SK-N-SH treated with all-trans-retinoic acid at 6 μM for 48 hours (cell line): ENCODE measurements around the gene SMKR1.
"Not testable (repeated sequence)": the region's sequence is repeated elsewhere in the genome, so short reads cannot be mapped to it uniquely, and the experiment has no call there.

ENCODE experiments used
- ATAC-seq: fragments of 200-7000 bp; cut with Tn5 transposase; 3 replicates; pipeline ENCODE4 v1.9.1; 2020; ENCODE audit warnings: mild to moderate bottlenecking, moderate library complexity
- ARNTL ChIP-seq: fragments of 450-650 bp; formaldehyde crosslinking; IDR thresholded peaks from 2 replicates; pipeline ENCODE4 v1.5.0; 2020; ENCODE audit warnings: low read depth, mild to moderate bottlenecking, moderate library complexity, borderline replicate concordance
- BACH2 ChIP-seq: fragments of 250-450 bp; sonication (Bioruptor Pico); IDR thresholded peaks from 2 replicates; pipeline ENCODE4 v1.9.0; 2021; ENCODE audit warnings: mild to moderate bottlenecking, borderline replicate concordance
- CREB5 ChIP-seq: fragments of 250-450 bp; sonication (Bioruptor Pico); IDR thresholded peaks from 2 replicates; pipeline ENCODE4 v1.5.1; 2020; ENCODE audit warnings: low read depth, mild to moderate bottlenecking, moderate library complexity
- CSRNP3 ChIP-seq: fragments of 250-450 bp; sonication (Bioruptor Pico); IDR thresholded peaks from 2 replicates; pipeline ENCODE4 v1.5.1; 2021; ENCODE audit warnings: mild to moderate bottlenecking, moderate library complexity
- ESRRG ChIP-seq: fragments of 250-450 bp; sonication (Bioruptor Pico); IDR thresholded peaks from 2 replicates; pipeline ENCODE4 v1.6.1; 2021; ENCODE audit warnings: mild to moderate bottlenecking
- GLIS3 ChIP-seq: fragments of 250-450 bp; sonication (Bioruptor Pico); IDR thresholded peaks from 2 replicates; pipeline ENCODE4 v1.5.0; 2020; ENCODE audit warnings: mild to moderate bottlenecking, moderate library complexity
- ISL1 ChIP-seq: fragments of 250-450 bp; sonication (Bioruptor Pico); IDR thresholded peaks from 2 replicates; pipeline ENCODE4 v2.1.2; 2022; ENCODE audit warnings: mild to moderate bottlenecking, moderate library complexity
- PATZ1 ChIP-seq: fragments of 250-450 bp; sonication (Bioruptor Pico); IDR thresholded peaks from 2 replicates; pipeline ENCODE4 v1.8.0; 2020; ENCODE audit warnings: mild to moderate bottlenecking, moderate library complexity, borderline replicate concordance
- POU6F1 ChIP-seq: fragments of 250-450 bp; sonication (Bioruptor Pico); IDR thresholded peaks from 2 replicates; pipeline ENCODE4 v1.8.0; 2021; ENCODE audit warnings: low read depth, mild to moderate bottlenecking, moderate library complexity, borderline replicate concordance
- TOX ChIP-seq: fragments of 250-450 bp; sonication (Bioruptor Pico); IDR thresholded peaks from 2 replicates; pipeline ENCODE4 v1.8.0; 2021; ENCODE audit warnings: mild to moderate bottlenecking, moderate library complexity, borderline replicate concordance
- TSHZ2 ChIP-seq: fragments of 250-450 bp; sonication (Bioruptor Pico); IDR thresholded peaks from 2 replicates; pipeline ENCODE4 v1.5.0; 2020; ENCODE audit warnings: mild to moderate bottlenecking, moderate library complexity
- ZC3H10 ChIP-seq: fragments of 250-450 bp; sonication (Bioruptor Pico); IDR thresholded peaks from 2 replicates; pipeline ENCODE4 v1.5.1; 2021; ENCODE audit warnings: mild to moderate bottlenecking, moderate library complexity
- ZFP3 ChIP-seq: fragments of 250-450 bp; sonication (Bioruptor Pico); IDR thresholded peaks from 2 replicates; pipeline ENCODE4 v1.5.0; 2020; ENCODE audit warnings: mild to moderate bottlenecking, moderate library complexity
- ZNF8 ChIP-seq: fragments of 450-650 bp; formaldehyde crosslinking; IDR thresholded peaks from 2 replicates; pipeline ENCODE4 v1.5.0; 2020; ENCODE audit warnings: mild to moderate bottlenecking, moderate library complexity

SMKR1 gene

DNA sequence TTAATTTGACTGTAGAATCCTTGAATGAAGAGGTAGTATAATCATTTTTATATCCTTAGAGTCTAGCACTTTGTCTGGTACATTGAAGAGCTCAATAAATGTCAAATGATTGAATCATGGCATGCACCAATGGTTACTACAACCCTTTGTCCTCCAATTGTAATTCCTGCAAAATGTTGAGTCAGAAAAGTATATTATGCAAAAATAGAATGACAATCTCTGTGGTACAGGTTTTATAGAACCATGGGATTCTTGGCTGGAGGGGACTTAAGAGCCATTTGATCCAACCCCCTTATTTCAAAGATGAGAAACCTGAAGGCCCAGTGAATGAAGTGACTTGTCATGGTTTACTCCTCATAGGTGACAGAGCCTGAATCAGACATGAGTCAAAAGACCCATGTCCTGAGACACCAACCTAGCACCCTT is 30.9 kb upstream of the SMKR1 start (continued):
- TF ChIP-seq TSHZ2 (CRISPR knock-in tag) = no peak
- no peak for TF ChIP-seq ISL1 (CRISPR knock-in tag)
- no peak for TF ChIP-seq ZFP3 (CRISPR knock-in tag)
- no peak for TF ChIP-seq ARNTL (CRISPR knock-in tag)
- TF ChIP-seq GLIS3 (CRISPR knock-in tag) = no peak
- TF ChIP-seq CSRNP3 (CRISPR knock-in tag) = no peak
- TF ChIP-seq POU6F1 = no peak

DNA sequence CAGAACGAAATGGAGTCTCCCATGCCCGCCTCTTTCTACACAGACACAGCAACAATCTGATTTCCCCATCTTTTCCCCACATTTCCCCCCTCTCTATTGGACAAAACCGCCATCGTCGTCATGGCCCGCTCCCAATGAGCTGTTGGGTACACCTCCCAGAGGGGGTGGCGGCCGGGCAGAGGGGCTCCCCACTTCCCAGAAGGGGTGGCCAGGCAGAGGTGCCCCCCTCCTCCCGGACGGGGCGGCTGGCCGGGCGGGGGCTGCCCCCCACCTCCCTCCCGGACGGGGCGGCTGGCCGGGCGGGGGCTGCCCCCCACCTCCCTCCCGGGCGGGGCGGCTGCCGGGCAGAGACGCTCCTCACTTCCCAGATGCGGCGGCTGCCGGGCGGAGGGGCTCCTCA is 26.4 kb upstream of the SMKR1 start:
- ATAC-seq = not testable (repeated sequence)

- not testable (repeated sequence) for ATAC-seq
These were observed 25.9 kb upstream of the SMKR1 start for GRCh38 chr7:129476398-129476797.

DNA sequence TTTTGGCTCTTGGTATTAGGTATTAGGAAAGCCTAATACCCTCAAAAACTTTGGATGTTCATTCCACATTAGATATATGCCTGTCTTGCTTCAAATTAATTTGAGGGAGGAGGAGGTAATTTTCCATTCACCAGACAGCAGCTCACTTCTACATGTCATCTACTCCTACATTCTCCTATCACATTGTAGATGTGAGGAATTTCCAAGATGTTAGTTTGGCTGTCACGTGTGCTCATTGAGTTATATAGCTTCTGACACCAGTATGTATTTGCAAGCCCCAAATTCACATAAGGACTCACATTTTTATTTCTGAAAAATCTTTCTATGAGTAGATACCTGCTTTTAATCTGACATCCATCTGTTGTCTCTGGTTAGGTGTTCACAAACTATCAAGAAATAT is 22.5 kb upstream of the SMKR1 start:
- no peak for ATAC-seq
- TF ChIP-seq ZFP3 (CRISPR knock-in tag) (no peak), ZC3H10 (CRISPR knock-in tag) (no peak), CREB5 (CRISPR knock-in tag) (no peak), ISL1 (CRISPR knock-in tag) (no peak), TOX (CRISPR knock-in tag) (no peak), BACH2 (CRISPR knock-in tag) (no peak), ESRRG (CRISPR knock-in tag) (no peak), PATZ1 (CRISPR knock-in tag) (no peak)

DNA sequence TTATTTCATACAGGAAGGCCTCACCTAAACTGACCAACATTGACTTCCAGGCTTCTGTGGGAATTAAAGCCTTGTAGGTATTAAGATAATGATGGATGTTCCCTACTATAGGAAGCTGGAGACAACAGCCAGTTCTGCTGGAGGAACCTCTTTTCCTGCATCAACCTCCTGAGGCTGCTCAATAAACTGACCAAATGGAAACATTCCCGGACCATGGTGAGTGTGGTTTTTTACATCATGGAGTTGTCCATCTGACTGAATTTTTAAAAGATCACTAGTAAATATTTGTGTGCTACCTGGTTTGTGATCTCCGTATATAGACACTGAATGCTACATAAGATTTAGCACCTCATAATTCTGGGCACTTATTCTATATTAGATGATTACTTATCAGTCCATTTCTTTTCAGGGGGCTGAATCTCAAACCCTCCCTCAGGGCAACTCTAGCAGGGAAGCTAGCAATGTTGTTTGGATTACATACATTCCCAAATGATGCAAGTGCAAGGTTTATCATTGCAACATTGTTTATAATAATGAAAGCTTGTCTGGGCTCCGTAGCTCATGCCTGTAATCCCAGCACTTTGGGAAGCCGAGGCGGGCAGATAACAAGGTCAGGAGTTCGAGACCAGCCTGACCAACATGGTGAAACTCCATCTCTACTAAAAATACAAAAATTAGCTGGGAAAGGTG is 21.5 kb upstream of the SMKR1 start:
- TF ChIP-seq ZNF8 (CRISPR knock-in tag) = no peak
- TF ChIP-seq, all 23 proteins: peak for 0
- ATAC-seq = no peak

DNA sequence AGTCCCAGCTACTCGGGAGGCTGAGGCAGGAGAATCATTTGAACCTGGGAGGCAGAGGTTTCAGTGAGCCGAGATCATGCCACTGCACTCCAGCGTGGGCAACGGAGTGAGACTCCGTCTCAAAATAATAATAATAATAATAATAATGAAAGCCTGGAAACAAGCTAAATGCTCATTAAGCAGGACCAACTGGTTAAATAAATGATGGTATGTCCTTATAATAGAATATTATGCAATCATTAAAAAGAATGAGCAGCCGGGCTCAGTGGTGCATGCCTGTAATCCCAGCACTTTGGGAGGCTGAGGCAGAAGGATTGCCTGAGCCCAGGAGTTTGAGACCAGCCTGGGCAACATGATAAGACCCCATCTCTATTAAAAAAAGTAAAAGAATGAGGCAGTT is 21.0 kb upstream of the SMKR1 start:
- TF ChIP-seq ZNF8 (CRISPR knock-in tag) = peak; percentile 92
- ATAC-seq = not testable (repeated sequence)
